CD4-positive, alpha-beta T cell treated with Interleukin-4 for 4 hours (primary cell): ENCODE data around the gene PPP2CA.
"Not testable (repeated sequence)": the region's sequence is repeated elsewhere in the genome, so short reads cannot be mapped to it uniquely, and the experiment has no call there.

Experiments used
- DNase-seq: peaks from one replicate; pipeline ENCODE4 v3.0.0-alpha.2; 2020

The PPP2CA gene

DNA sequence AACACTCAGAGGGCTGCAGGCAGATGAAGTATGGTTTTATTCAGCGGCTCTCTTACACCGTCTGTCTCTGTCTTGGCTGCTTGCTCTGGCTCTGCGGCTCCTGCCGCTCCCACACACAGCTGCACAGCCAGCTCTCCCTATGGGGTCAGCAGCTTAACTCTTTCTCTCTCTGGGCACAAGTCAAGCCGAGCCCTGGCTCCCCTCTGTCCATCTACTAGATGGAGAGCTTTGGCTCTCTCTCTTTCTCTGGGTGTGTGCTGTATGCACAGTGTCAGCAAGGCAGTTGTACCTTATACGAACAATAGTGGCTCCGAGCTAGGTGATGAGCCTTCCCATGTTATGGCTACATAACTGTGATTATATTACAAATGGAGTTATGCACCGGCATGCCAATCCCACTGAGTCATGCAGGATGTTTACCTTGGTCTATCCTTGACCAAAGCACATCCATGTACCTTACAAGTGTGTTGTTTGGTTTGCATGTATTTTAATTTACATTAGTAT lies 19.3 kb upstream of the PPP2CA start:
- no peak for DNase-seq

DNA sequence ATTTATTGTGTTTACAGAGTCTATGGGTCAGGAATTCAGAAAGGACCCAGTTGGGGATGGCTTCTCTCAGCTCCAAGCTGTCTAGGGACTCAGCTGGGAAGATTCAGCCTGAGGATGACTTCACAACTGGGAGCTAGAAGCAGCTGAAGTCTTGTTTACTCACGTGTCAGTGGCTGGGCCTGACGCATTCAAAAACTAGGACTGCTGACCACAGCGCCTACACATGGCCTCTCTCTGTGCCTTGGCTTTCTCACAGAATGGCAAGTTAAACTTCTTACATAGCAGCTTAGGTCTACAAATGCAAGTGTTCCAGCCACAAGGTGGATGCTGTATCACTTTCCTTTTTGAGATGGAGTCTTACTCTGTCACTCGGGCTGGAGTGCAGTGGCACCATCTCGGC lies 16.3 kb upstream of the PPP2CA start:
- DNase-seq, result no peak

DNA sequence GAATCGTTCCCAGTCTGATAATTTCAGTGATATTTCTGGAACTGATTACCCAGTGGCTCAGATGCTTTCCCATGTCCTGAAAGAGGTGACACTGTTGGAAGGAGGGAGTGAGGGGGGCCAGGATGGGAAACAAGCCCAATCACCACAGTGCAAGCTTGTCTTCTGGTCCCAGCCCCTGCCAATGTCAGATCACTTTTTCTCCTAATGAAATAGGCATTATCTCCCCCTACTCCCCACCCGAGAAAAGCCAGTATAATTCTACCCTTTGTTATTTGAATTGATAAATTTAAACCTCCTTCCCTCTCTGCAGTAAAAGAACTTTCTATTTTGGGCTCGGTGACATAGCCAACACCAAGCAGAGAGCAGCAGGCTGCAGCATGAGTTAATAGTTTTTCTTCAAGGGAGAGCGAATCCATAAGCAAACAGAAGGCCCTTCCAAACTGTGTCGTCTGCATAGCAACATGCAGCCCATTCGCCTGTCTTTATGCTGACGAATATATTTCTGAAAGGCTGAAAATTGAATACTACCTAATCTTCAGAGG lies 14.6 kb upstream of the PPP2CA start:
- no peak for DNase-seq

DNA sequence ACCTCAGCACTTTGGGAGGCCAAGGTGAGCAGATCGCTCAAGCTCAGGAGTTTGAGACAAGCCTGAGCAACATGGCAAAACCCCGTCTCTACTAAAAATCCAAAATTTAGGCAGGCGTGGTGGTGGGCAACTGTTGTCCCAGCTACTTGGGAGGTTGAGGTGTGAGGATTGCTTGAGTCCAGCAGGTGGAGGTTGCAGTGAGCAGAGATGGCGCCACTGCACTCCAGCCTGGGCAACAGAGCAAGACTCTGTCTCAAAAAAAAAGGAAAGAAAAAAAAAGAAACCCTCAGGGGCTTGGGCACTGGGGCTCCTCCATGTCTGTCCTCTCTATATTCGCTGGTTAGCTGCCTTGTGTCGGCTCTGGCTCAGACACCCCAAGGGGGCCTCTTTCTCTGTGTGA lies 10.9 kb upstream of the PPP2CA start:
- DNase-seq, result no peak

DNA sequence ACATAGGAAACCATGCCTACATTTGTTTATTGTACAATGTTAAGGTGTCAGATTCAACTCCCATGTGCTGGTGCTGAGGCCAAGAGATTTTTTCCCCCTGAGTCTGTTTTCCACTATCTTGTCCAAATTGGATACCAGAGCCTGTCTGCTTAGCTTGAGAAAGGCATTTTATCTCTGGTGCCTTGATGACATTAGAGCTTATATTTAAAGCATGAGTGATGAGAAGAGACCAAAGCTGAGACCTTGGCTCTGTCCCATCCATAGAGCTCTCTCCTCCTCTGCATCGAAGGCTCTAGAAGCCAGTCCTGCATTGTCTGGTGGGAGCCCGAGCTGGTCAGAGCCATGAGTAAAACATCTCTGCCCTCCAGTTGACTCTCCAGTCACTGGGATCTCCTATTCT lies 10.4 kb upstream of the PPP2CA start:
- DNase-seq, result no peak

DNA sequence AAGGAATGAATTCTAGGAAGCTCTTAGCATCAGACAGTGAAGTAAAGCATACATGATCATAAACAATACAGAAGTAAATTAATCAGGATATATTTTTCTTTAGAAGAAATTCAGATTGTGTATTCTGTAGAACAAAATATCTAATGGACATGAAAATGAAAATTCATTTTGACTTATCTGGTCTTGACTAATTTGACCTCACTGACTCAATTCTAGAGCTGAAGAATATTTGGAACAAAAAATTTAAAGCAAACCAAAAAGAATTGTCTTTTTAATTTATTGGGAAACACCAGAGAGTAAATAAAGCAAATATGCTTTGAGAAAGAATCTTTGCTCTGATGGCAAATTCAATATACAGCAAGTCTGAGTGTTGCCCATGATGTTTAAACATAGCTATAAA lies 2.8 kb upstream of the PPP2CA start:
- no peak for DNase-seq

DNA sequence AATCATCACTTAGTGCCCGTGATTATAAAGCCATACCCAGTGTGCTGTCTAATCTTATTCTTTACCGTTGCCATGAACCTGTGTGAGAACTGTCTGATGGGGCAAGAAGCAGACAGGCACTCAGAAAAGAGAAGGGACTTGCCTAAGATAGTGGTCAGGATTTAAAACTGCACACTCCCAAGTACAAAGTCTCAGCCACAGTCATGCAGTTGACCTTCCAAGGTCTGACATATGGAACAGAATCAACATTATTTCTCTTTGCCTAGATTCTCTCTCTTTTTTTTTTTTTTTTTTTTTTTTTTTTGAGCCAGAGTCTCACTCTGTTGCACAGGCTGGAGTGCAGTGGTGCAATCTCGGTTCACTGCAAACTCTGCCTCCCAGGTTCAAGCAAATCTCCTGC lies 1.9 kb upstream of the PPP2CA start:
- no peak for DNase-seq

DNA sequence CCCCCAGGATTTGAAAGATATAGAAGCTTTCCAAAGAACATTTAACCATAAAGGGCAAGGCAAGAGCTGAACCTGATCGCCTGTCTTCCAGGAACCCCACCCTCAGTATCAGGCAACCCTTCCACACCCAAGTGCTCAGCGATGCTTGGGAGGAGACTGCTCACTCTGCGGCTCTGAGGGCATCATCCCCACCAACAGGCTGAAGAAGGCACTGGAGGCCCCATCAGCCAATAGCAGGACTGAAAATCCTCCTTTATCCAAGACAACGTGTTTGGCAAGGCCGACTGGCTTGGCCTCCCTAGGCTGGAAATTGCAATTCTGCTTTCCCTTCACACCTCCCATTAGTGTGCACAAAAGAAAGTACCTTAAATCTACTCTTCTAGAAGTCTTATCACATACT lies 1.4 kb upstream of the PPP2CA start:
- DNase-seq, result no peak

DNA sequence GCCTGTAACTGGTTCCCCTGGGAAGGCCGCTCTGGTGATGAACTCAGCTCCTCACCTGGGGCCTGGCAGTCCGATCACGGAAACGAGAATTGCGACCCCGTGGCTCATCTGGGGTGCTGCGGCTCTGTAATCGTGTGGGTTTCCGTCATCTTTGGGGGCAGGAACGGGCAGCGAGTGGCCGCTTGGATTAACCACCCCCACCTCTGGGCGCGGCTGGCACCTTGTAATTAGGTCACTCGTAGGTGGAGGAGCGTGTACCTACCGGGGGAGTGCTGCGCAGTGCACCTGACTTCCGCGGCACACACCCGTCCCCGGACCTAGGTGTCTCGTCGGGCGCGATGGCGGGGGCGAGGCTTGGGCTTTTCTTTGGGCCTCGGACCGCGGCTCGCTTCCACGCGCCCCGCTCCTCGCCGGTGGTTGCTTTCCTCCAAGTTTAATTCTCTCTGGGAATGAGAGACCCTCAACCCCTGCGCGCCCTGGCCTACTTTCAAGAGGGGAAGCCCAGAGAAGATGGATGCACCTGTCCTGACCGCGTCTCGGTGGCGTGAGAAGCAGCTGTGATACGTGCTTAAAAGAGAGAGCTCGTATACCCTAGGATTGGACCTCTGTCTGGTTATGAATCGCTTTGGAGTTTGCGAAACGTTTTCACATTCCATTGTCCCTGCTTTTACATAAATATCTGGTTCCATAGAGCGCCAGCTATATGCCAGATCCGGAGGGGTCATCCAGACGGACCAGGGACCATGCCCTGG lies 744 bp upstream of the PPP2CA start:
- peak; percentile 91 for DNase-seq

DNA sequence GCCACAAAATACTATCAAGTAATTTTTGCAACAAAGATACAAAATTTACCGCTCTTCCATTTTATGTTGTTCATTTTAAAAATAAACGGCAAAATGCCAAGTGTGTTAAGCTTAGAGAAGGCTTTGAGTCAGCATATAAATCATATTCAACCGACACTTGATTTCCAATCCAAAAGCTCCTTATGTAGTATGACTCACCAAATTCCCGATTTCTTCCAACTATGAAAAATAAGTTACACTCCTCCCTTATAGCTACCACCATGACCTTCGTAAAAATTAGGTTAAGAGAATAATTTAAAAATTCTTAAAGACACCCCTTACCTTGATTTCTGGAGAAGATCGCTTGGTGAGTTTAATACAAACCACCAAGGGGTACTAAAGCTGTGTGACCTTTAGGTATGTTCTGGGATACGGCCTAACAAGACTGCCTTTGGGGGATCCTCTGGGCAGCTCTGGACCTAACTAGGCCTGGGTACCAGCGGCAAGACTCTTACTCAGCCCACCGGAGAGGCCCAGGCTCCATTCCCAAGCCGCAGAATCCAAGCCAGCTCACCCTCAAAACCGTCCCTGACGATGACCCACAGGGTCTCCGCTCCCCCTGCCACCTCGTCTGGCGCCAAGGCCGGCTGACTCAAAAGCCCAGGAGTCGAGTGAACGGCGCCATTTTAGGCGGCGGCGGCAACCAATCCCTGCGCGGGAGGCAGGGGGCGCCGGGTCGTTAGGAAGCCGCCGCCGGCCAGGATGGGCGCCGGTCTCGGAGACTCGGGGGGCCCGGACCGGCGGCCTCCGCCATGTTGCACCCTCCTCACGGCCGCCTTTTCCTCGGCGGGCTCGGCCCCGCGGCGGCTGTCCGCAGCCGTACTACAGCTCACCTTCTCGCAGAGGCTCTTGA lies 739 bp downstream of the PPP2CA start:
- peak; percentile 46 for DNase-seq

DNA sequence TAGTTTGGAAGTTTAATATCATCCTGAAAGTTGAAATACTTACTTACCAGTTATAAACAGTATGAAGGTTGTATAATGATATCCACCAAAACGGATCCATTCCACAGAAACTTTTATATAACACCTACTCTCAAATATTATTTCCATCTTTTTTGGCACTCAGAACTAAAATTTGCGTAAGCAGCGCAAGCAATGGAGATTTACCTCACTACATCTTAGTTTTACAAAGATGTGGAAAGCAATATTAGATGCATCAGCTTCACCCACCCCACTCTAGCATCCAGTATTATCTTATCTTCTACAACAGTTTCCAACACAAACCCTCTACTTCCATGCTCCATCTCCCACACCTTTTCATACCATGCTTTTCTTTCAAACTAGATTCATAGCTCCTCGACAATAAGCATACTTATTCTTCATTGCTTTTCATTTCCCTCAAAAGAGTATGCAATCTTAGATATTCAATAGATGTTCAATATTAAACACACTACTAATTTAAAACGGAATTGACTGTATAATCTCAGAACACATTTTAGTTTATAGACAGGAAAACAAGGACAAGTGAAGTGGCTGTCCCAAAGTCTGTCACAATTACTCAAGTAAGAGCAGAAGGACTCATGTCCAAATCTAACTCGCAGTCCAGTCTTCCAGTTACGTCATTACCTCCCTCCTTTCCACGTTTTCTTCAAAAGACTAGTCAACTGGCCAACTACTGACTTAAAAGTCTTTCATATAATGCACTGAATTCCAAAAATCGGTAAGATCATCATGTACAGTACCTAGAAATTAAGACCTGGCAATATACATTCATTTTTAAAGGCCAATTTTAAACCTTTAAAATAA lies 2.2 kb downstream of the PPP2CA start:
- no peak for DNase-seq

DNA sequence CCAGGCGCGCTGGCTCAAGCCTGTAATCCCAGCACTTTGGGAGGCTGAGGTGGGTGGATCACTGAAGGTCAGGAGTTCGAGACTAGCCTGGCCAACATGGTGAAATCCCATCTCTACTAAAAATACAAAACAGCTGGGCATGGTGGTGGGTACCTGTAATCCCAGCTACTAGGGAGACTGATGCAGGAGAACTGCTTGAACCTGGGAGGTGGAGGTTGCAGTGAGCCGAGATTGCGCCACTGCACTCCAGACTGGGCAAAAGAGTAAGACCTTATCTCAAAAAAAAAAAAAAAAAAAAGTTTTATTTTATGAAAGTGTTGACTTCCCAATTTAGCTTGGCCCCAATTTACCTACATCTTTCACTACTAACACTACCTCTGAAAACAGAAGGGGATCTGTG lies 4.2 kb downstream of the PPP2CA start:
- DNase-seq, result not testable (repeated sequence)

DNA sequence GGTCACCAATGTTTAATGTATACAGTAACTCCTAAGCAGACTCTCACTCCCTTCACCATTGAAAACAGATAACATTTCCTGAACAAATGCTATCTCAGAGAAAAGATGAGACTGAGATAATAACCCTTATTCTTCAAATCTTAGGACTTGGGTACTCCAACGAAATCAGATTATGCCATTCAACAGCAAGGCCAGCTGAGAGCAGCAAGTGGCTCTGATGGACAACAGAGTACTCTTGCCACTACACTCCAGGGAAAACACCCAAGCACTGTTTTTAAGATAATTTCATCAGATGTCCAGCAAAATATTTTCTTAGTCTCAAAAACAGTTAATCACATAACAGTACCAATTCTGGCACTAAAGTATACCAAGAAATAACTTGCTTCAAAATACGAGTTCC lies 10.1 kb downstream of the PPP2CA start:
- no peak for DNase-seq

DNA sequence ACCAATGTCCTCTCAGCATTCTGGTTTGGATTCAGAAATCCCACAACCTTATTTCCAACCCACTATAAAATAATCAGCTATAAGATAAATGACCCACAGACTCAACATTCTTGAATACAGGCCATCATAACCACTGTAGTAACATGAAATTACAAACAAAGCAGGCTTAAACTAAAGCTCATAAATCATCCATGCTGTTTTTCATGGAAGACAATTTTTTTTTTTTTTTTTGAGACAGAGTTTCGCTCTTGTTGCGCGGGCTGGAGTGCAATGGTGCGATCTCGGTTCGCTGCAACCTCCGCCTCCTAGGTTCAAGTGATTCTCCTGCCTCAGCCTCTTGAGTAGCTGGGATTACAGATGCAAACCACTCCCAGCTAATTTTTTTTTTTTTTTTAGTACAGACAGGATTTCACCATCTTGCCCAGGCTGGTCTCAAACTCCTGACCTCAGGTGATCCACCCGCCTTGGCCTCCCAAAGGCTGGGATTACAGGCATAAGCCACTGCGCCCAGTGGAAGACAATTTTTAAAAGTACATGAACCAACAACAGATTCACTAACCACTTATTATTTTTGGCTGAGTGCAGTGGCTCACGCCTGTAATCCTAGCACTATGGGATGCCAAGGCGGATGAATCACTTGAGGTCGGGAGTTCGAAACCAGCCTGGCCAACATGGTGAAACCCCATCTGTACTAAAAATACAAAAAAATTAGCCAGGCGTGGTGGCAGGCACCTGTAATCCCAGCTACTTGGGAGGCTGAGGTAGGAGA lies 14.4 kb downstream of the PPP2CA start:
- not testable (repeated sequence) for DNase-seq

DNA sequence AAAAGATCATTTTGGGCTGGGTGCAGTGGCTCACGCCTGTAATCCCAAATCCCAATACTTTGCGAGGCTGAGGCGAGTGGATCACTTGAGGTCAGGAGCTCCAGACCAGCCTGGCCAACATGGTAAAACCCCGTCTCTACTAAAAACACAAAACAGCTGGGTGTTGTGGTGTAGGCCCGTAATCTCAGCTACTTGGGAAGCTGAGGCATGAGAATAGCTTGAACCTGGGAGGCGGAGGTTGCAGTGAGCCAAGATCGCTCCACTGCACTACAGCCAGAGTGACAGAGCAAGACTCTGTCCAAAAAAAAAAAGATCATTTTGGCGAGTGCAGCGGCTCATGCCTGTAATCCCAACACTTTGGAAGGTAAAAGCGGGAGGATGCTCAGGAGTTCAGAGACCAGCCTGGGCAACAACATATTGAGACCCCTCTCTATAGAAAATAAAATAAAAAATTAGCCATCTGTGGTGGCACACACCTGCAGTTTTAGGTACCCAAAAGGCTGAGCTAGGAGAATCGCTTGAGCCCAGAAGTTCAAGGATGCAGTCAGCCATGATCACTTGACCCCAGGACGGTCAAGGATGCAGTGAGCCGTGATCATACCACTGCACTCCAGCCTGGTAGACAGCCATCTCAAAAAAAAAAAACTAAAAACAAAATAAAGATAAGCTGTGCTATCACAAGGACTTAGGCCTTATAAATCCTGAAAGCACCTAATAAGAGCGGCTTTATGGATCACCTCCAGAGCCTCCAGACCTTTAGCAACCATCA lies 16.2 kb downstream of the PPP2CA start:
- no peak for DNase-seq

DNA sequence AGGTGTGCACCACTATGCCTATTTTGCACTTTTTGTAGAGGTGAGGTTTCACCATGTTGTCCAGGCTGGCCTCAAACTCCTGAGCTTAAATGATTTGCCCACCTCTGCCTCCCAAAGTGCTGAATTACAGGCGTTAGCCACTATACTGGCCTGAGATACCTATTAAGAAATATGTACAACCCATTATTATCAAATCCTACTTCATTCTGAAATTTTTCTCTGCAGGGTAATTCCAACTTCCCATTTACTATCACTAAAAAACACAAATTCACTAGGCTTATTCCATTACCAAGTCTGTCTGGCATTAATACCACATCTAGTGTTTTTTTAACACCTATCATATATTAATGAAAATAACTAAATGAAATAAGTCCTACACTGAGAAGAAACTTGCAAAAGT lies 18.2 kb downstream of the PPP2CA start:
- no peak for DNase-seq

DNA sequence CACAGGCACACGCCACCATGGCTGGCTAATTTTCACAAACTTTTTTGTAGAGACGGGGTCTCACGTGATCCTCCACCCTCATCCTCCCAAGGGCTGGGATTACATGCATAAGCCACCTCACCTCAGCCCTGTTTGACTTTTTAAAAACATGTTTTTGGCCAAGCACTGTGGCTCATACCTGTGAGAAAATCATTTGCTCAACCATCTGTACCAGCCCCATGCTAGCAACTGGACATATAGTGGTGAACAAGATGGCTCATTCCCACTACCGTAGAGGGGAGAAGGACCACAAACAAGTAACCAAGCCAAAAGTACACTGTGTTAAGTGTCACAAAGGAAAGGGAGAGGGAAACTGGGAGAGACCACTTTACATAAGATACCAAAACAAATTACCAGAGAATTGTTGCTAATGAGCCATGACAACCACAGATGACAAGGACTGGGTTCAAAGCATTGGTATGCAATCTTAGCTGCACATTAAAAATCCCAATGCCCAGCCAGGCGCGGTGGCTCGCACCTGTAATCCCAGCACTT lies 19.2 kb downstream of the PPP2CA start:
- DNase-seq, result no peak

DNA sequence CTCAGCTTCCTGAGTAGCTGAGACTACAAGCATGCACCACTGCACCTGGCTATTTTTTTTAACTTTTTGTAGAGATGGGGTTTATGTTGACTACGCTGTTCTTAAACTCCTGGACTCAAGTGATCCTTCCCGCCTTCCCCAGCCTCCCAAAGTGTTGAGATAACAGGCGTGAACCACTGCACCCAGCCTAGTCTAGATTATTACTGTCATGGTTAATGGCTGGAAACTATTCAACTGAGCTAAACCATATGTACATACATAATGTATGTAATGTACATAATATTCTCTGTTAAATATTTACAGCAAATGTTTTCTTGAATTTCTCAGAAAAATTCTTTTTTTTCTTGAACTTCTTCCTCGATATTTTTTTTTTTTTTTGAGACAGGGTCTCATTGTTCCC lies 21.3 kb downstream of the PPP2CA start:
- DNase-seq, result no peak

DNA sequence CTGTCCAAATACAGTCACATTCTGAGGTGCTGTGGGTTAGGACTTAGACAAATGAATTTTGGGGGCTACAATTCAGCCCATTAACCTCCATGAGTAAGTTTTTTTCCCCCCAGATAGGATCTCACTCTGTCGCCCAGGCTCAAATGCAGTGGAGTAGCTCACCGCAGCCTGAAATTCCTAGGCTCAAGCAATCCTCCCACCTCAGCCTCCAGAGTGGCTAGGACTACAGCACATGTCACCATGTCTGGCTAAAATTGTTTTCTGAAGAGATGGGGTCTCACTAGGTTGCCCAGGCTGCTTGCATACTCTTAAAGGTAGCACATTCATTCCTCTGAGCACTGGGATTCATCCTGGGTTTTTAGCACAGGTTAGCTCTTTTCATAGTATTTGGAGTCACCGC lies 22.2 kb downstream of the PPP2CA start:
- no peak for DNase-seq

DNA sequence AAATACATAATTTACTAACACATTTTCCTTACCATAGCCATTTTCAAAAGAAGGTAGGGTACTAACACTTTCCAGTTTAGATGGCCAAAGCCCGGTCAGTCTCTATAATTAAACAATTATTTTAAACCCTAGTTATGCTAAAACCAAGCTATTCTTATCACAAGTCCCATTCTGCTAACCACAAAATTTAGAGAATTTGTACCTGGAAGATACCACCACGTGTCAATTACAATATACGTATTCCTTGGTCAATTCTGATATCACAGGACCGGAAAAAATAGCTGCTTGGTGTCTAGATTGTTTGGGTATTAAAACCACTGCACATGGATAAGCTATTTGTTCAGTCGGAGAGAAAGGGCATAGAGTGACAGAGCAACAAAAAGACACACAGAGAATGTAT lies 30.2 kb downstream of the PPP2CA start:
- no peak for DNase-seq

DNA sequence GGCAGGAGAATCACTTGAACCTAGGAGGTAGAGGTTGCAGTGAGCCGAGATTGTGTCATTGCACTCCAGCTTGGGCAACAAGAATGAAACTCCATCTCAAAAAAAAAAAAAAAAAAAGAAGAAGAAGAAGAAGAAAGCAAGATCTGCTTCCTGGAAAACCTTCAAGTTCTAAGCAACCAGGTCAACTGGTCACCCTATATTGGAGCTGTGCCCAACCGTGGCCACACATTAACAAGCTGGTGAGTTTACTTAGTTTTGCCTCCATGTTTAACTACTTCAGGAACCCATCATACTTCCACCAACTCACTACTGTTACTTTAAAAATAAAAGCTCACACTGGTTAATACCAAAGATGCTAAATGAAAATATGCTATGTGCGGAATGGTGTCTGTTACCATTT lies 36.8 kb downstream of the PPP2CA start:
- DNase-seq, result no peak
